HCT116 (cell line): Measurements from ENCODE around the gene PRMT9.

Experiments used
- CEBPB ChIP-seq: IDR thresholded peaks from 2 replicates; pipeline ENCODE4 v1.6.1; 2012; ENCODE audit warnings: low read depth
- EZH2 ChIP-seq: fragments of 200-600 bp; sonication (generic); IDR thresholded peaks from 2 replicates; pipeline ENCODE4 v1.6.1; 2017; ENCODE audit warnings: antibody characterized with exemption, mixed run types
- EZH2phosphoT487 ChIP-seq: fragments of 200-600 bp; IDR thresholded peaks from 2 replicates; pipeline ENCODE4 v1.6.1; 2018; ENCODE audit warnings: antibody characterized with exemption, borderline replicate concordance
- JUND ChIP-seq: IDR thresholded peaks from 2 replicates; pipeline ENCODE4 v1.6.1; 2012
- POLR2A ChIP-seq: IDR thresholded peaks from 2 replicates; pipeline ENCODE4 v1.7.0; 2011; ENCODE audit warnings: borderline replicate concordance; ENCODE audit not compliant: insufficient read depth, insufficient read length; ENCODE audit errors: extremely low read depth
- TCF7L2 ChIP-seq: IDR thresholded peaks from 2 replicates; pipeline ENCODE4 v1.7.0; 2011; ENCODE audit warnings: borderline replicate concordance, inconsistent platforms; ENCODE audit not compliant: insufficient read depth, insufficient read length; ENCODE audit errors: extremely low read depth
- TF ChIP-seq, protein P1 (sequence below), 3 experiments: fragments of 200-600 bp in 1 of 3; sonication (generic) in 1 of 3; IDR thresholded peaks in 2 of 3; conservative IDR thresholded peaks in 1 of 3; 2 replicates each; pipeline ENCODE4 v1.5.1; 2012 to 2017; ENCODE audit warnings: low read depth in 2 of 3, low read length in 2 of 3, antibody characterized with exemption in 1 of 3, borderline replicate concordance in 1 of 3, control low read depth in 1 of 3, mild to moderate bottlenecking in 1 of 3, mixed read lengths in 1 of 3, mixed run types in 1 of 3, moderate library complexity in 1 of 3; ENCODE audit not compliant: insufficient read depth in 1 of 3

DNA sequence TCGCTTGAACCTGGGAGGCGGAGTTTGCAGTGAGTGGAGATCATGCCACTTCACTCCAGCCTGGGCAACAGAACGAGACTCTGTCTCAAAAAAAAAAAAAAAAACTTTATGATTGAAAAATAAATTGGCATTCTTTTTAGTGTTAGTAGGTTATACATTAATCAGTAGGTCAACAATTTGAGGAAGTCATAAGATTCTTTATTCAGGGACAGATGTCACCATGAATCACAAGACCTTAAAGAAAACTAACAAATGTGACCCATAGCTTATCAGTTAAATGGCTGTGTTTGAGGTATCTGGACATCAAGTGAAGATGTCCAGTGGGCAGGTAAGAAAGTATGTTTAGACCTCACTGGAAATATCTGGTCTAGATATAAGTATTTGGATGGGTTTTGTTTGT lies 9.3 kb upstream of the PRMT9 start:
- TF ChIP-seq EZH2phosphoT487, result no peak
- TF ChIP-seq, protein P1, sequence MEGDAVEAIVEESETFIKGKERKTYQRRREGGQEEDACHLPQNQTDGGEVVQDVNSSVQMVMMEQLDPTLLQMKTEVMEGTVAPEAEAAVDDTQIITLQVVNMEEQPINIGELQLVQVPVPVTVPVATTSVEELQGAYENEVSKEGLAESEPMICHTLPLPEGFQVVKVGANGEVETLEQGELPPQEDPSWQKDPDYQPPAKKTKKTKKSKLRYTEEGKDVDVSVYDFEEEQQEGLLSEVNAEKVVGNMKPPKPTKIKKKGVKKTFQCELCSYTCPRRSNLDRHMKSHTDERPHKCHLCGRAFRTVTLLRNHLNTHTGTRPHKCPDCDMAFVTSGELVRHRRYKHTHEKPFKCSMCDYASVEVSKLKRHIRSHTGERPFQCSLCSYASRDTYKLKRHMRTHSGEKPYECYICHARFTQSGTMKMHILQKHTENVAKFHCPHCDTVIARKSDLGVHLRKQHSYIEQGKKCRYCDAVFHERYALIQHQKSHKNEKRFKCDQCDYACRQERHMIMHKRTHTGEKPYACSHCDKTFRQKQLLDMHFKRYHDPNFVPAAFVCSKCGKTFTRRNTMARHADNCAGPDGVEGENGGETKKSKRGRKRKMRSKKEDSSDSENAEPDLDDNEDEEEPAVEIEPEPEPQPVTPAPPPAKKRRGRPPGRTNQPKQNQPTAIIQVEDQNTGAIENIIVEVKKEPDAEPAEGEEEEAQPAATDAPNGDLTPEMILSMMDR (IDR thresholded peaks at IDR 0.05 in 2 of 3, conservative IDR thresholded peaks at IDR 0.05 in 1 of 3; ENCODE audit: borderline replicate concordance in 1 of 3, insufficient read depth in 1 of 3, low read depth in 2 of 3, low read length in 2 of 3), result no peak
- no peak for TF ChIP-seq POLR2A
- no peak for TF ChIP-seq TCF7L2
- no peak for TF ChIP-seq CEBPB
- no peak for TF ChIP-seq EZH2
- no peak for TF ChIP-seq JUND
